COLO668 (cell line): ENCODE data around the gene MRPL9.
"Not testable (repeated sequence)": the region's sequence is repeated elsewhere in the genome, so short reads cannot be mapped to it uniquely, and the experiment has no call there.

Experiments
- DNase-seq: peaks from one replicate; lab custom pipeline; 2025; ENCODE audit not compliant: unreplicated experiment; lab: John Stamatoyannopoulos, UW

The MRPL9 gene

DNA sequence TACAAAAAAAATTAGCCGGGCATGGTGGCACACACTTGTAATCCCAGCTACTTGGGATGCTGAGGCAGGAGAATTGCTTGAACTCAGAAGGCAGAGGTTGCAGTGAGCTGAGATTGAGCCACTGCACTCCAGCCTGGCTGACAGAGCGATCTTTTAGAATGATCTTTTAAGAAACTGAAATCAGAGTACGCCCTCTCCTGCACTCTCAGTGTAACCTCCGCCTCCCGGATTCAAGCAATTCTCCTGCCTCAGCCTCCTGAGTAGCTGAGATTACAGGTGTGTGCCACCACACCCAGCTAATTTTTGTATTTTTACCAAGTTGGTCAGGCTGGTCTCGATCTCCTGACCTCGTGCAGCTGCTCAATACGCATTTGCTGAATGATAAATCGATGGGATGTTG, 29.3 kb downstream of the MRPL9 start:
- not testable (repeated sequence) for DNase-seq

DNA sequence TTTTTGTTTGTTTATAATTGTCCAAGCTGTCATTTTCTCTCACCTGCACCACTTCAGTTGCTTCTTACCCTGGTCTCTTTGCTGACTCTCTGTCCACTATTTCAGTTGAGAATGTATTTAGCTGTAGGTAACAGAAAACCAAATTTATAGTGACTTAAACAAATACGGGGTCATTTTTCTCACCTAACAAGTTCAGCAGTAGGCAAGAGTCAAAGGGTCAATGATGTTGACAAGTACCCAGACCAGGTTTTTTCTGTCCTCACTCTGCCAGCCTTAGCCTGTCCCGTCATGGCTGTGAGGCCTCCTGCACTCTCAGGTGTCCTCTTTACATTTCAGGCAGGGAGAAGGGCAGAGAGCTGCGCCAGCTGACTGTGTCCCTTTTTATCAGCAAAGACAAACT, 30.2 kb downstream of the MRPL9 start:
- DNase-seq = no peak

DNA sequence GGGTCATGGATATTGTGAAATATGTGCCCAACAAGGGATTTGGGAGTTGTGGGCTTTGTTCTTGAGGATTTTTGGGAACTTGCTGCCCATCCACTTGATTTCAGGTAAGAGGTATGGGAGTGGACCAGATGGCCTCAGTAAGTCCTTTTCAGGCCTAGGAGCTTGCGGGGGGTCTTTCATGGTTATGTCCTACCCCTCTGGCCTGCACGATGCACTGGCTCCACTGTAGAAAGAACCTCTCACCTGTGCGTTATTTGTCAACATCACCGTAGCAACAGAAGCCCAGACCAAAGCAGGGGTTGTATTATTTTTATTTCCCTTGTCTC, 33.4 kb downstream of the MRPL9 start:
- peak; percentile 22 for DNase-seq

GRCh38 chr1:151729157-151729965, 33.9 kb downstream of the MRPL9 start:
- no peak for DNase-seq

DNA sequence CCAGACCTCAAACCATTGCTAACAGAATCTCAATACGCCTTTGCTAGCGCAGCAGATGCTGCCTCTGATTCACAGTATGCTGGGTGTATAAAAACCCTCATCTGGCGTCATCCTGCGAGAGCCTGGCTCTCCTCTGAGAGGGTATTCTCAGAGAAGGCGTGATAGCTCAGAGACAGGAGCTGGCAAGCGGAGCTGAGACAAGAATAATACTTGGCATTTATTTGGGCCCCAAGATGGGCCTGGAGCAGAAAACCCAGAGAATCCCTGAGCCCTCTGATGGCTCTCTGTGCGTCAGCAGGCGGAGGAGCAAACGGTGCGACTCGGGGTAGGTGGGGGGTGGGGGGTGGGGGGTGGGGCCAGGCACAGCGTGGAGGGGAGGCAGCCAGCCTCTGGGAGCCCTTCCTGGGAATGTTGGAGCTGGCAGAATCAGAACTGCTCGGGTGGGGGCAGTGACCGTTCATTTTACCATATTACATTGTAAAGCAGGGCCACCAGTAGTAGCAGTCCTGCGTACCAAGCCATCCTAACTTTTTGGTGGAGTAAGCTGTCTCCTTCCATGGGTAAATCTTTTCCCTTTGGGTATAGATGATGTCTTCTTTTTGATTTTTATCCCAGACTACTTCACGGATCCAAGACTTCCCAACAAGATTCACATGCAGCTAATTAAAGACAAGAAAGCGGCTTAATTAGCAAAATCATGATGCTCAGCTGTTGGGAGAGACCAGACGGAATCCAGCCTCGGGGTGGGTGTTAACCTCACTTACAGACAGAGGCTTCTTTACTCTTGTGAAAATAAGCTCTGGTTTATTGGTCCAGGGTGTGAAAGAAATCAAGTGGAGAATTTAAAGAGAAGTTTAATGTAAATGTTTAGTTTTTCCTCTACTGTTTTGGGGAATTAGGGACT, 34.9 kb downstream of the MRPL9 start:
- no peak for DNase-seq

DNA sequence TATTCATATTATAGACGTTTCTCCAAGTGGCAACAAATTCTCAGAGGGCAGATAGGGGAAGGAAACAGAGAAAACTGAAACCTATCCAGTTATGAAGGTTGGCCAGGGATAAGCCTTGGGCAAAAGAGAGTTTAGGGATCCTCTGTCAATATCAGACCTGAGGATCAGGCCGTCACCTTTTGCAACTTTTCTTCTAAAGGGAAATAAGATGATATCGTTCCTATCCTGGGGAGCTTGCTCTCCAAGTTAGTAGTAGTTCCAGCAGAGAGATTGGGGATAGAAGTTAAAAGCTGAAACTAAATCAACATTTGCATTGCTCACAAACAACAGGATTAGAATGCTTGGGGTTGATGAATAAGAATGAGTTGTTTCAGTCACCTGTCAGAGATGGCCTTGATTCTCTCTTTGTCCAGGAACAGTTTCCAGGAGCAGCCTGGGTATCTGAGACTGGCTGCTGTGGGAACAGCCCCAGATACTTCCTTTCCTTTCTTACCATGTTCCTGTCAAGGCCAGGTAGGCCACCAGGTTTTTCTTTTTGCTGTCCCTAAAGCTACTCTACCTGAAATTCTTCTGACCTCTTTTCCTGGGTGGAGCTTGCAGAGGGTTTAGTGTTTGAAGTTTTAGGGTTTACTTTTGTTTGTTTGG, 39.4 kb downstream of the MRPL9 start:
- no peak for DNase-seq

- no peak for DNase-seq
These were observed 41.3 kb downstream of the MRPL9 start for GRCh38 chr1:151721788-151722510.

DNA sequence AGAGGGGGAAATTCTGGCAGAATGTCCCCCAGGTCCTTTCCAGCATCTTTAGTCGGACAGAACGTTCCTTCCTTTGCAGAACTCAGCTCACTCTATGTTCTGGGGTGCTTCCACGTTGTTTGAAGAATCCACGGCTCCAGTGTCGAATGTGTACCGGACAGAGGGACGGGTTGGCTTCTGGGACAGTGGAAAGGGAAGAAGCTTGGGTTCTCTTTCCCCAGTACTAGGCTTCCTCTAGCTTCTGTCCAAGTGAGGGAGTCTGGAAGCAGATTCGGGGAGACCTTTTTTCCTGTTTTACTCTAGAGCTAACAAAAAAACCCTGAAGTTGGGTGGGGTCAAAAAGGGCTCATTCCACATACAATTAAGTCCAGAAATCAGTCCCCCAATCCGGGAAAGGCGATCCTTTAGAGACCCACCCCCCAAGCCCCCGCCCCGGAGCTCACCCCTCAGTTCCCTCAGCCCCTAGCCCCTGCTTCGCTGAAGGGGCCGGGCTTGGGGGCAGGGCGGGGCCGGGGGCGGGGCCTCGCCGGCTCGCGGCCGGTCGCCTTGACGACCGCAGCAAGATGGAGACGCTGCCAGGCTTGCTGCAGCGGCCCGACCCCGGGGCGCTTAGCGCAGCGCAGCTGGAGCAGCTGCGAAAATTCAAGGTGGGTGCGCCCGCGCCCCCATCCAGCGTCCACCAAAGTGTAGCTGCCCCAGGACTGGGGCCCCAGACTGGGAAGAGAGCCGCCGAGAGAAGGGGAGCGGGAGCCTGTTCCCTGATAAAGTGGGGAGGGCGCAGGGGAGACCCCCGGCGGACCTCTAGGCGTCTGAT, 42.1 kb downstream of the MRPL9 start, which contains the start of gene RIIAD1:
Gene RIIAD1 (plus strand): TSS at position 549 of the 814 bp plus-strand sequence. CDS start 15 bp downstream, at position 564.
- peak; percentile 44 for DNase-seq

GRCh38 chr1:151720554-151720953, 42.7 kb downstream of the MRPL9 start:
- no peak for DNase-seq

GRCh38 chr1:151720125-151720524, 43.2 kb downstream of the MRPL9 start:
- no peak for DNase-seq

DNA sequence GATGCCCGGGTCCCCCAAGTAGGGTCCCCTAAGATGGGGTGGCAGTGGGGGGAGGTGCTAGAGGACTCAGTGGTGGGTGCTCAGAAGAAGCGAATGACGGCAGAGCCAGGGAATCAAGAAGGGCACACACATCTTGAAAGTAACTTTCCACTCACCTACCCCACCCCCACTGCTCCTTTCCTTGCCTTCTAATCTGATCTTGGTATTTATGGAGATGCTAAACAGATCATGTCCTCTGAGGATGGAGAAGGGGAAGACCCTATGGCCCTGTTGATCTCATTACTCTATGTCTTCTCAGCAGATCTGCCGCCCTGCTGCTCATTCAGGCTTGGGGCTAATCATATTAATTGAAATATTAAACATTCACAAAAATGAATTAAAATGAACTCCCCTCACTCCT, 44.6 kb downstream of the MRPL9 start:
- DNase-seq = no peak

GRCh38 chr1:151718011-151718431, 45.3 kb downstream of the MRPL9 start:
- DNase-seq = no peak

- peak; percentile 94 for DNase-seq
These were observed 46.3 kb downstream of the MRPL9 start, which contains the start of gene CELF3 for GRCh38 chr1:151716771-151717631. CELF3 (minus strand) TSS chr1:151716803; CDS start chr1:151716020, 783 bp downstream.

DNA sequence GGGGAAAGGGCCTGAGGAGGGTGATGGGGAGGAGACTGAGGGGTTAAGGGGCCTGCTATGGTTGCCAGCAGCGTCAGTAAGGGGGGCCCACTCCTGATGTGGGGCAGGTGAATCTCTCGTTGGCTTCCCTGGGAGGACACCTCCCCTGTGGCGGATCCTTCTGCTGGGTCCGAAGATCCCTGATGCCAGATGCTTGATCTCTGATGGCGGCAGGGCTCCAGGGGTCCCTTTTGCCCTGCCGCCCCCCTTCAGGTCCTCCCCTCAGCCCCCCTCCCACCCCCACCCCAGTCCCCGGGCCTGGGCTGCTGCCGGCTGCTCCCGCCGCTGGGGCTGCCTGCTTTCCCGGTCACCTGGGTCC, 46.9 kb downstream of the MRPL9 start:
- no peak for DNase-seq

GRCh38 chr1:151715726-151716404, 47.4 kb downstream of the MRPL9 start:
- DNase-seq = peak; percentile 79

DNA sequence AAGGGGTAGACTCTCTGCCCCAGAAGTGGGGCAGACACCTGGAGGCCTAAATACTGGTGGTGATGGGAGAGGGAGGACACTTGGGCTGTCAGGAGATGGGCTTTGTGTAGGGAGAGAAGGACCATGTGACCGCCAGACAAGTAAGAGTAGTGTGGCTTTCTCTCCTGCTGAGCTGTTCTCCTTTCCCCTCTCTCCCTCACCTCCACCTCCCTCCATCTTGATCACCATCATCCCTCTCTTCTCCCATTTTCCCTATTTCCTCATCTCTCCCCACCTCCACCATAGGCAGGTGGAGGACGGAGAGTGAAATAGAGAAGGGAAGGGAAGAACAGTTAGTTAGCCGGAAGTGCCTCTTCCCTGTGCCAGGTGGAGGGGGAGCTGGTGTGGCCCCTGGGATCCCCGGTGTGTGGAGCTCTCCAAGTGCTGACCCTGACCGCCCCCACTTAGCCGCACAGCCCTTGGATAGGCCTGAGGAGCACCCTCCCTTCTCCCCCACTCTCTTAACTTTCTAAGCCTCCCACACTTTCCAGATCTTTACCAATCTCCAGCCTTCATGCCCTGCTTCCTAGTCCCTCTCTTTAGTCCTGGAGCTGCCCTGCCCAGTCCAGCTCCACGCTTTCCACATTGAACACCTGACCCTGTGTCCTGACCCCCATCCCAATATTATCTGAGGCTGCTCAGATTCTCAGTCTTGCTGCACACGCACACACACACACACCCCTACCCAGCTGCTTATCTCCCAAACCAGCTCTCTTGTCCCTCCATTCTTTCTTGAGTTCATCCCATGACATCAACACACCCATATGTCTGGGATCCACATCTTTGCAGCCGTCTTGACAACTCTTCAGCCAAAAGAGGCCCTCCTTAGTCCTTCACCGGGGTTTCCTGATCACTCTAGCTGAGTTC, 48.2 kb downstream of the MRPL9 start:
- DNase-seq = peak; percentile 53

- DNase-seq = peak; percentile 60
These were observed 49.4 kb downstream of the MRPL9 start for GRCh38 chr1:151713874-151714273.
